Parathyroid adenoma (tissue), 2 donors: Measurements from ENCODE around the gene LIMCH1.

Experiments
- H2AFZ ChIP-seq: fragments of 300-600 bp; sonication (generic); one replicate; pipeline ENCODE4 v1.7.0; 2017; ENCODE audit warnings: antibody characterized with exemption, mild to moderate bottlenecking
- H3K27ac ChIP-seq: fragments of 300-600 bp; sonication (generic); one replicate; pipeline ENCODE4 v1.7.0; 2017
- H3K27me3 ChIP-seq: fragments of 300-600 bp; sonication (generic); one replicate; pipeline ENCODE4 v1.7.0; 2017; ENCODE audit warnings: low read length; ENCODE audit not compliant: control insufficient read depth, insufficient read depth
- H3K36me3 ChIP-seq: fragments of 300-600 bp; sonication (generic); one replicate; pipeline ENCODE4 v1.7.0; 2017; ENCODE audit warnings: low read length; ENCODE audit not compliant: control insufficient read depth, insufficient read depth
- H3K4me1 ChIP-seq: fragments of 300-600 bp; sonication (generic); one replicate; pipeline ENCODE4 v1.7.0; 2017; ENCODE audit warnings: control low read depth
- H3K4me2 ChIP-seq: fragments of 300-600 bp; sonication (generic); one replicate; pipeline ENCODE4 v1.7.0; 2017; ENCODE audit warnings: low read length
- H3K4me3 ChIP-seq: fragments of 300-600 bp; sonication (generic); one replicate; pipeline ENCODE4 v1.7.0; 2017; ENCODE audit warnings: low read depth, low read length
- H3K79me2 ChIP-seq: fragments of 300-600 bp; sonication (generic); one replicate; pipeline ENCODE4 v1.7.0; 2017; ENCODE audit warnings: control low read depth
- H3K9ac ChIP-seq: fragments of 300-600 bp; sonication (generic); one replicate; pipeline ENCODE4 v1.7.0; 2017; ENCODE audit warnings: mild to moderate bottlenecking
- H3K9me3 ChIP-seq: fragments of 300-600 bp; sonication (generic); one replicate; pipeline ENCODE4 v1.7.0; 2017; ENCODE audit warnings: low read length; ENCODE audit not compliant: control insufficient read depth
- TF ChIP-seq, protein P1 (sequence below): fragments of 300-600 bp; sonication (generic); IDR thresholded peaks from one replicate; pipeline ENCODE4 v1.7.0; 2017; ENCODE audit warnings: antibody characterized with exemption, mild to moderate bottlenecking
- donor health status: primary hyperparathyroidism.

The LIMCH1 gene

DNA sequence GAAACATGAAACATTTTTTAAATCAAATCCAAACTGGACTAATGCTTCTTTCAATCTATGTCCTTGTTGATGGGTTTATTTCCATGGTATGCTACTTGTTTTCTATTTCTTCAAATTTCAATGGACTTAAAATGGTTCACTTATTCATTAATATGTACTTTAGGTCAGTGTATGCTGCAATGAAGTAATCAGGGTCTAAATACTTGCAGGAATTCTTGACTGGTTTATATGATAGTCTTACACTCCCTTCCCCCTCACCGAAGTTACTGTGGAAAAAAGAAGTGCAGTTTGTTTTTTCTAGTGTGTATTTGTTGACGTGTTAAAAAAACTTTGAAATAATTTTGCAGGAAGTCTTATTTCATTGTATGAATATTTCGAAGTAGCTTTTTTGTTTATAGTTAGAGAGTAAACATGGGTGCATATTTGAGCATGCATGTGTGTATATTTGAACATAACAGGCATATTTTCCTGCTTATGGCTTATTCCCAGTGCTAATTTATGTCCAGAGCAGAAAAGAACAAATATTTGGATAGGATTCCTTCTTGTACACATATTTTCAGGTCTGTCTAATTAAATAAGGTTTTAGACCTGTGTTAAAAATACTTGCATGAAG lies 65.0 kb downstream of the LIMCH1 start:
- H3K27me3 ChIP-seq: no peaks in the 10 kb centered on the region
- peaks cover 5% of the 10 kb centered on the region for H3K4me1 ChIP-seq
- H3K79me2 ChIP-seq: no peaks in the 10 kb centered on the region
- no peak overlapping the region for H2AFZ ChIP-seq
- H3K4me3 ChIP-seq: no peak overlapping the region
- H3K9ac ChIP-seq: no peak overlapping the region
- no peak overlapping the region for H3K4me2 ChIP-seq
- H3K27ac ChIP-seq: no peak overlapping the region
- no peaks in the 10 kb centered on the region for H3K9me3 ChIP-seq
- H3K36me3 ChIP-seq: no peaks in the 10 kb centered on the region
- TF ChIP-seq, protein P1, sequence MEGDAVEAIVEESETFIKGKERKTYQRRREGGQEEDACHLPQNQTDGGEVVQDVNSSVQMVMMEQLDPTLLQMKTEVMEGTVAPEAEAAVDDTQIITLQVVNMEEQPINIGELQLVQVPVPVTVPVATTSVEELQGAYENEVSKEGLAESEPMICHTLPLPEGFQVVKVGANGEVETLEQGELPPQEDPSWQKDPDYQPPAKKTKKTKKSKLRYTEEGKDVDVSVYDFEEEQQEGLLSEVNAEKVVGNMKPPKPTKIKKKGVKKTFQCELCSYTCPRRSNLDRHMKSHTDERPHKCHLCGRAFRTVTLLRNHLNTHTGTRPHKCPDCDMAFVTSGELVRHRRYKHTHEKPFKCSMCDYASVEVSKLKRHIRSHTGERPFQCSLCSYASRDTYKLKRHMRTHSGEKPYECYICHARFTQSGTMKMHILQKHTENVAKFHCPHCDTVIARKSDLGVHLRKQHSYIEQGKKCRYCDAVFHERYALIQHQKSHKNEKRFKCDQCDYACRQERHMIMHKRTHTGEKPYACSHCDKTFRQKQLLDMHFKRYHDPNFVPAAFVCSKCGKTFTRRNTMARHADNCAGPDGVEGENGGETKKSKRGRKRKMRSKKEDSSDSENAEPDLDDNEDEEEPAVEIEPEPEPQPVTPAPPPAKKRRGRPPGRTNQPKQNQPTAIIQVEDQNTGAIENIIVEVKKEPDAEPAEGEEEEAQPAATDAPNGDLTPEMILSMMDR: no peak

DNA sequence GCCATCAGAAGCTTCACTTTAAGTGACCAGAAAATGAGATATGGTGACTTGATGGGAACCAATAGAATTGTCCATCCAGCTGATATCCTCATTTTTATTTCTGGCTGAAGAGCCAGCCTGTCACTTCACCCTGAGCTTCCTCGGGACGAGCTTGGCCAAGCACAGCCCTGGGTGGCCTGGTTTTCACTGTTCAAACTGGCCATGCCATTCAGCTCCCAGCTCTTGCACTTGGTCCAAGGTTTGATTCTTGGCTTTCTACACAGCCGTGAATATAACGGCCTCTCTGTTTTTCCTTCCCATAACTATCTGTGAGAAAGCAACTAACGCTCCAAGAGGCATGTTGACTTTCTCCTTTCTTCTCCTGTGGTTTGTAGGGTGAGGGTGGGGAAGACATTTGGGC lies 71.9 kb downstream of the LIMCH1 start:
- Histone ChIP-seq H3K27ac (no peak overlapping the region), H2AFZ (no peak overlapping the region), H3K79me2 (no peaks in the 10 kb centered on the region), H3K4me1 (no peaks in the 10 kb centered on the region), H3K36me3 (no peaks in the 10 kb centered on the region), H3K9me3 (no peaks in the 10 kb centered on the region), H3K4me2 (no peak overlapping the region), H3K4me3 (no peak overlapping the region), H3K9ac (no peak overlapping the region), H3K27me3 (no peaks in the 10 kb centered on the region)
- TF ChIP-seq, protein P1: no peak

DNA sequence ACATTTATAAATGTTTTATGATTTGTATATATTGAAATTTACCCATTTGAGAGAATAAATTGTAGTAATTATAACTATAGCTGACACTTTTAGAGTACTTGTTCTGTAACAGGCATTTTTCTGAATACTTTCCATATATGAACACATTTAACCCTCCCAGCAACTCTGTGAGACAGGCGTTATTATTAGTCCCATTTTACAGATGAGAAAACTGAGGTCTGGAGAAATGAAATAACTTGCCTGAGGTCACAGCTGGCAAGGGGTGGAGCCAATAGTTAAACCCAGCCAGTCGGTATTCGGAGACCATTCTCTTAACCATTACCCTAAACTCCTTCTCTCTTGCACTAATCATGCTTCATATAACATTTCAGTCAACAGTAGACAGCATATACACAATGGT lies 72.5 kb downstream of the LIMCH1 start:
- TF ChIP-seq, protein P1: no peak
- no peaks in the 10 kb centered on the region for H3K9me3 ChIP-seq
- no peaks in the 10 kb centered on the region for H3K79me2 ChIP-seq
- H3K36me3 ChIP-seq: no peaks in the 10 kb centered on the region
- no peaks in the 10 kb centered on the region for H3K4me1 ChIP-seq
- H3K4me2 ChIP-seq: no peak overlapping the region
- no peak overlapping the region for H3K4me3 ChIP-seq
- H2AFZ ChIP-seq: no peak overlapping the region
- H3K27me3 ChIP-seq: no peaks in the 10 kb centered on the region
- H3K27ac ChIP-seq: no peak overlapping the region
- H3K9ac ChIP-seq: no peak overlapping the region

DNA sequence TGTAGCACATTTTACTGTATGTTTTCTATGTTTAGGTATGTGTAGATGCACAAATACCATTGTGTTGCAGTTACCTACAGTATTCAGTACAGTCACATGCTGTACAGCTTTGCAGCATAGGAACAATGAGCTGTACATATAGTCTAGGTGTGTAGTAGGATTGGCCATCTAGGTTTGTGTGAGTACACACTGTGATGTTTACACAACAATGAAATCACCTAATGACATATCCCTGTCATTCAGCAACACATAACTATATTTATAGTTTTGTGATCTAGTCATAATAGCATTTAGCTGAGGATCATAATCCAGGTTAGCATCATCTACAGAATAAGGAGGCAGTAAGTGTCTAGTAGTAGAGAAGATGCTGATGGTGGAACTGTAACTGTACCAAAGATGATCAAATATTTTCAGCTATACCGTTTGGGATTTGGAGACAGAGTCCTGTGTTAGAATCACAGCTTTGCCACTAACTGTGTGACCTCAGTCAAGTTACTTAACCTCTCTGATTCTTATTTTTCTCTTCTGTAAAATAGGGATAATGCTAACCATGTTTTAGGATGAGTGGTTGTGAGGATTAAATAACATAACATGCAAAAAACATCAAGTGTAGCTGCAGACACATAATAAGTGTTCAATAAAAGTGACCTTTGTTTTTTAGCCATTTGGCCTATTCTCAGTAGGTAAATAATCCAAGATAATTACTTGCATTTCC lies 73.3 kb downstream of the LIMCH1 start:
- Histone ChIP-seq H3K4me1 (no peaks in the 10 kb centered on the region), H3K4me2 (no peak overlapping the region), H2AFZ (no peak overlapping the region), H3K27ac (no peak overlapping the region), H3K27me3 (no peaks in the 10 kb centered on the region), H3K4me3 (no peak overlapping the region), H3K9ac (no peak overlapping the region), H3K36me3 (no peaks in the 10 kb centered on the region), H3K79me2 (no peaks in the 10 kb centered on the region), H3K9me3 (no peaks in the 10 kb centered on the region)
- TF ChIP-seq, protein P1: no peak
